Measurements from ENCODE around the gene RAB3IP. TPM values are rescaled to one million over a fixed set of nuclear protein-coding genes. Genes with fewer than 3 reads are reported as not detected.
A peak's percentile ranks its signal among the peaks of the same experiment; 100 is the strongest.

RAB3IP gene
- total and polyA plus RNA-seq, 10 donors: 11.8 to 41.2 (median 18.4) TPM

DNA sequence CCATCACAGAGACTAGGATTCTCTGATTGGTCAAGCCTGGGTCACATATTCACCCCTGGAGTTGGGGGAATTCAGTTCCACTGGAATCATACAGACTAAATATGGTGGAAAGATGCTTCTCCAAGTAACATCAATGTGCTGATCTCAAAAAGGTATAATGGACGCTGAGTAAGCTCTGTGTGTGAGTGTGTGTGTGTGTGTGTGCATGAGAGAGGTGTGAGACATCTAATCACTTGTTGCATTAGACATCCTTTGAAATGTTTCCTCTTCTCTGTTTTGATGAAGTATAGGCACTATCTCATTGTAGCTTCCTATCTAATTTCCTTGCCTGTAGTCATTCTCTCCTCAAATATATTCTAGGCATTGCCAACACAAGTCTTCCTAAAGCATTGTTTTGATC is 5.0 kb upstream of the RAB3IP start:
- no peak overlapping the region for H3K27ac ChIP-seq
- intact Hi-C loops (cut with DNase I; ENCODE audit: low total_unique reads): no loop called here
- no peak for TF ChIP-seq POLR2AphosphoS5 (IDR thresholded peaks at IDR 0.05)
- no peak for DNase-seq
- H3K4me3 ChIP-seq: no peak overlapping the region
- H3K4me1 ChIP-seq: peaks cover 0 to 7% (median 0%) of the 10 kb centered on the region in 6 donors
- H3K36me3 ChIP-seq: no peaks in the 10 kb centered on the region
- WGBS, 5 donors: 56 to 87% (median 79%) methylated on average over 1 of the region's 1 CpG
- no peaks in the 10 kb centered on the region for H3K27me3 ChIP-seq (replicated peaks in 1 of 7)
- no peaks in the 10 kb centered on the region for H3K9me3 ChIP-seq

DNA sequence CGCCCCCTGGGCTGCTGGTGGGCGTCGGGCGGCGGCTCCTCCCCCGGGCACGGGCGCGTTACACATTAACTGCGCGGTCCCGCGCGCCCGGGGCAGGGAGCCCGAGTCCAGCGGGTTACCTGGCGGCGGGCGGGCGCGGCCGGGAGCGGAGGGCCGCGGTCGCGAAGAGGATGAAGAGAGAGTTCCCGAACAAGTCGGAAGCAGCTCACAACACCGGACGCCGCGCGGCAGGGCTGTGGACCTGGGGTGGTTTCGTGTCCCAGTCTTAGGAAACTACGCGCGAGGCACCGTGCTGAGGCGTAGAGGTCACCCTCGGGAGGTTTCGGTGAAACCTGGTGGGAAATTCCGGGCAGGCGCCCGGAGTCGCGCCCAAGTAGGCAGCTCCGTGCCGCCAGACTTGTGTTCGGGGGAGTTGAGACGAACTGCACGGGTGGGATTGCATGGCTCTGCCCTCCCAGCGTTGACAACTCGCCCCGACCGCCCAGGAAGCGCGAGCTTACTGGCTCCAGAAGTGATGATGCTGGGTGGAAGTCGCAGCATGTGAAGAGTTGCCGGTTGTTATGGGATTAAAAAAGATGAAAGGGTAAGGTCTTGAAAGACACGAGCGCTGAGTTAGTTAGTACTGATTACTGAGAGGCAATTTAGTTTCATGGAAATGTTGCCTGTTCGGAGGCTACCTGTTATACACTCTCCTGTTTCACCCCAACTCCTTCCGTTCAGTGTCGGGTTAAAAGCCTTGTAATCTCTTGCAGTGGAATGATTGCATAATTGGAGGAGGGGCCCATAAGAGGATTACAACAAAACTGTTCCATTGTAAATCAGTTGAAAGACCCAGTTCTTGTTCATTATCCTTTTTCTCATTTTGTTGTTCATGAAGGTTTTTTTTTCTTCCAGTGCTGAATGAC is 879 bp downstream of the RAB3IP start:
- DNase-seq: peak; percentile 92
- H3K9me3 ChIP-seq: no peaks in the 10 kb centered on the region
- WGBS, 5 donors: 0 to 2% (median 0%) methylated on average over 26 to 66 of the region's 66 CpGs
- peak overlapping the region; percentile 77 to 100 (median 95) for H3K4me3 ChIP-seq
- peaks cover 3 to 23% (median 12%) of the 10 kb centered on the region in 6 donors for H3K4me1 ChIP-seq
- TF ChIP-seq POLR2AphosphoS5 (IDR thresholded peaks at IDR 0.05): peak; percentile 54 to 74 (median 68)
- TF ChIP-seq, protein P1, sequence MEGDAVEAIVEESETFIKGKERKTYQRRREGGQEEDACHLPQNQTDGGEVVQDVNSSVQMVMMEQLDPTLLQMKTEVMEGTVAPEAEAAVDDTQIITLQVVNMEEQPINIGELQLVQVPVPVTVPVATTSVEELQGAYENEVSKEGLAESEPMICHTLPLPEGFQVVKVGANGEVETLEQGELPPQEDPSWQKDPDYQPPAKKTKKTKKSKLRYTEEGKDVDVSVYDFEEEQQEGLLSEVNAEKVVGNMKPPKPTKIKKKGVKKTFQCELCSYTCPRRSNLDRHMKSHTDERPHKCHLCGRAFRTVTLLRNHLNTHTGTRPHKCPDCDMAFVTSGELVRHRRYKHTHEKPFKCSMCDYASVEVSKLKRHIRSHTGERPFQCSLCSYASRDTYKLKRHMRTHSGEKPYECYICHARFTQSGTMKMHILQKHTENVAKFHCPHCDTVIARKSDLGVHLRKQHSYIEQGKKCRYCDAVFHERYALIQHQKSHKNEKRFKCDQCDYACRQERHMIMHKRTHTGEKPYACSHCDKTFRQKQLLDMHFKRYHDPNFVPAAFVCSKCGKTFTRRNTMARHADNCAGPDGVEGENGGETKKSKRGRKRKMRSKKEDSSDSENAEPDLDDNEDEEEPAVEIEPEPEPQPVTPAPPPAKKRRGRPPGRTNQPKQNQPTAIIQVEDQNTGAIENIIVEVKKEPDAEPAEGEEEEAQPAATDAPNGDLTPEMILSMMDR (IDR thresholded peaks at IDR 0.05 in 8 of 11, conservative IDR thresholded peaks at IDR 0.05 in 3 of 11): no peak
- H3K36me3 ChIP-seq: no peaks in the 10 kb centered on the region
- H3K27ac ChIP-seq: peak overlapping the region; percentile 49 to 92 (median 84)
- no peaks in the 10 kb centered on the region for H3K27me3 ChIP-seq (replicated peaks in 1 of 7)
- intact Hi-C loops (cut with DNase I; ENCODE audit: low total_unique reads): no loop called here

DNA sequence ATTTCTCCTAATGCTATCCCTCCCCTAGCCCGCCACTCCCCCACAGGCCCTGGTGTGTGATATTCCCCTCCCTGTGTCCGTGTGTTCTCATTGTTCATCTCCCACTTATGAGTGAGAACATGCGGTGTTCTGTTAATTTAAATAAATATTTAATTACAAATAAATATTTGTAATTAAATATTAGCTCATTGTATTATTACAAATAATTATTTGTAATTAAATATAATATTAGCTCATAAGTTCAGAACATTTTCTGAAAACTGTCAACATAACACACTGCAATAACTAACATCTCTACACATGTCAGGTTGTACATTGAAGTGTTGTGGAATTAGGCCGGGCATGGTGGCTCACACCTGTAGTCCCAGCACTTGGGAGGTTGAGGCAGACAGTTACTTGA is 5.4 kb downstream of the RAB3IP start:
- TF ChIP-seq POLR2AphosphoS5 (IDR thresholded peaks at IDR 0.05) (no peak), POLR2A (IDR thresholded peaks at IDR 0.05) (no peak)
- TF ChIP-seq, protein P1 (IDR thresholded peaks at IDR 0.05 in 8 of 11, conservative IDR thresholded peaks at IDR 0.05 in 3 of 11): no peak
- Histone ChIP-seq H3K9me3 (no peaks in the 10 kb centered on the region), H3K4me1 (peaks cover 3 to 17% (median 10%) of the 10 kb centered on the region in 6 donors), H3K27me3 (replicated peaks in 1 of 7) (no peaks in the 10 kb centered on the region), H3K27ac (no peak overlapping the region), H3K4me3 (no peak overlapping the region), H3K36me3 (no peaks in the 10 kb centered on the region)
- no peak for DNase-seq
- 83 to 97% (median 95%) methylated on average over 4 of the region's 4 CpGs for WGBS, 5 donors
- intact Hi-C loops (cut with DNase I; ENCODE audit: low total_unique reads): no loop called here

DNA sequence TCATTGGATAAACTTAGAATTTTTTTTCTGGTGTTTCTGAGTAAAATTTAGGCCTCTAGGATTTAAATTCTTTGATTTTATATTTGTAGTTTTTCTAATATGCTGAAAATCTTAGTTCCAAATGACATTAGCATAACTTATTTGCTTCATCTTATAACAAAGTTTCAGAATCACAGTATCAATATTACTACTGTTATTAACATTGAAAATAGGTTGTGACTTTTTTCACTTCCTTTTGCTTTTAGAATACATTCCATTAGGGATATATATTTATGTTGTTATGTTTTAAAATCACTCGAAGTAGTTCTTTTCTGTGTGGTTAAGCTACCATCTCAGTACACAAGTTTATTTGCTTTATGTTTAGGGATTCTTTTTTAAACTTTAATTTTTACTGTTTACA is 12.8 kb downstream of the RAB3IP start:
- WGBS, 5 donors: 63 to 82% (median 67%) methylated on average over 1 of the region's 1 CpG
- Histone ChIP-seq H3K4me1 (no peaks in the 10 kb centered on the region), H3K4me3 (no peak overlapping the region), H3K9me3 (no peaks in the 10 kb centered on the region), H3K27me3 (replicated peaks in 1 of 7) (no peaks in the 10 kb centered on the region), H3K36me3 (peaks cover under 1 to 17% (median 10%) of the 10 kb centered on the region in 6 donors), H3K27ac (no peak overlapping the region)
- TF ChIP-seq, protein P1 (IDR thresholded peaks at IDR 0.05 in 8 of 11, conservative IDR thresholded peaks at IDR 0.05 in 3 of 11): no peak
- intact Hi-C loops (cut with DNase I; ENCODE audit: low total_unique reads): no loop called here
- DNase-seq: no peak

Data from spleen (tissue), 11 donors.